GM12878 (cell line): Measurements from ENCODE around the gene TRIM8. TPM values are rescaled to one million over a fixed set of nuclear protein-coding genes. Genes with fewer than 3 reads are reported as not detected.

Experiments used
- ATAC-seq: fragments of 200-7000 bp; cut with Tn5 transposase; 3 replicates; pipeline ENCODE4 v1.9.1; 2020; ENCODE audit warnings: mild to moderate bottlenecking, moderate library complexity
- BruUV-seq: library from RNA; stranded (reverse); fragments of 400-500 nt; replicated peaks from 2 replicates; lab custom pipeline; 2021; lab: Mats Ljungman, UMichigan
- CTCF ChIA-PET: fragments of 300-600 bp; sonication (Branson Sonifier 250); formaldehyde crosslinking; extraction: SDS; loops from one replicate; lab custom pipeline; 2021; ENCODE audit warnings: inconsistent platforms; lab: Yijun Ruan, JAX
- POLR2A ChIA-PET: fragments of 350-600 bp; formaldehyde crosslinking; extraction: SDS; loops from one replicate; lab custom pipeline; 2021; ENCODE audit warnings: inconsistent platforms; lab: Charles Lee
- RAD21 ChIA-PET: fragments of 300-600 bp; sonication (Branson Sonifier 250); formaldehyde crosslinking; loops from one replicate; lab custom pipeline; 2023; ENCODE audit warnings: antibody characterized with exemption; ENCODE audit not compliant: unreplicated experiment; lab: Charles Lee
- SMC1A ChIA-PET: fragments of 300-600 bp; sonication (Branson Sonifier 250); formaldehyde crosslinking; loops from one replicate; lab custom pipeline; 2023; ENCODE audit not compliant: unreplicated experiment, uncharacterized antibody; lab: Charles Lee
- DNase-seq: peaks from one replicate; pipeline ENCODE4 v3.0.0-alpha.2; 2011; ENCODE audit warnings: low read depth, low spot score
- FAIRE-seq: peaks from 3 replicates; lab custom pipeline; 2011; peaks lifted over from hg19 to GRCh38; lab: Jason Lieb, UNC
- H2AFZ ChIP-seq: 2 replicates; pipeline ENCODE4 v1.6.0; 2011; ENCODE audit warnings: low read depth, low read length, control low read depth; ENCODE audit not compliant: control insufficient read depth
- H3K27ac ChIP-seq: 2 replicates; pipeline ENCODE4 v1.5.1; 2011; ENCODE audit warnings: control low read depth; ENCODE audit not compliant: control insufficient read depth, insufficient read depth
- H3K27me3 ChIP-seq, 2 experiments: replicated peaks in 1 of 2; 2 replicates each; pipeline versions ENCODE4 v1.6.0 to v1.6.1; 2011; ENCODE audit warnings: low read length in 1 of 2; ENCODE audit not compliant: control insufficient read depth in 2 of 2, insufficient read depth in 2 of 2
- H3K36me3 ChIP-seq, 2 experiments: 2 replicates each; pipeline ENCODE4 v1.5.1; 2011; ENCODE audit warnings: low read length in 1 of 2; ENCODE audit not compliant: control insufficient read depth in 2 of 2, insufficient read depth in 2 of 2
- H3K4me1 ChIP-seq: 2 replicates; pipeline ENCODE4 v1.6.1; 2011; ENCODE audit warnings: mild to moderate bottlenecking, low read length, moderate library complexity, mixed read lengths; ENCODE audit not compliant: control insufficient read depth, insufficient read depth
- H3K4me2 ChIP-seq: 2 replicates; pipeline ENCODE4 v1.6.0; 2011; ENCODE audit warnings: control low read depth; ENCODE audit not compliant: control insufficient read depth, insufficient read depth
- H3K4me3 ChIP-seq: fragments of 200-600 bp; sonication (generic); 2 replicates; pipeline ENCODE4 v1.5.1; 2016
- H3K79me2 ChIP-seq: 2 replicates; pipeline ENCODE4 v1.6.0; 2011; ENCODE audit warnings: low read length; ENCODE audit not compliant: control insufficient read depth, insufficient read depth
- H3K9ac ChIP-seq: 2 replicates; pipeline ENCODE4 v1.8.0; 2011; ENCODE audit warnings: low read length, control low read depth, mixed read lengths; ENCODE audit not compliant: control insufficient read depth, insufficient read depth
- H3K9me3 ChIP-seq: replicated peaks from 3 replicates; pipeline ENCODE4 v1.5.1; 2011; ENCODE audit warnings: mild to moderate bottlenecking, low read length; ENCODE audit not compliant: control insufficient read depth, insufficient read depth
- H4K20me1 ChIP-seq: 2 replicates; pipeline ENCODE4 v1.6.0; 2011; ENCODE audit not compliant: control insufficient read depth, insufficient read depth
- BACH1 ChIP-seq: fragments of 450-650 bp; IDR thresholded peaks from 2 replicates; pipeline ENCODE4 v1.6.1; 2017; ENCODE audit warnings: mild to moderate bottlenecking, borderline replicate concordance
- CBX5 ChIP-seq: sonication (generic); IDR thresholded peaks from 2 replicates; pipeline ENCODE4 v1.6.1; 2016; ENCODE audit warnings: low read depth, moderate library complexity, mild to moderate bottlenecking, inconsistent platforms
- EP300 ChIP-seq, 2 experiments: fragments of 150-350 bp in 1 of 2; IDR thresholded peaks; 2 replicates each; pipeline ENCODE4 v1.6.1; 2011 to 2012; ENCODE audit warnings: low read depth in 2 of 2, low read length in 2 of 2, borderline replicate concordance in 1 of 2, improper control_type of control experiment in 1 of 2, inconsistent platforms in 1 of 2; ENCODE audit not compliant: control insufficient read depth in 1 of 2
- HSF1 ChIP-seq: fragments of 150-350 bp; IDR thresholded peaks from 2 replicates; pipeline ENCODE4 v1.6.1; 2014; ENCODE audit warnings: mild to moderate bottlenecking, low read depth, low read length
- MTA3 ChIP-seq: IDR thresholded peaks from 2 replicates; pipeline ENCODE4 v1.6.1; 2012; ENCODE audit warnings: low read length, inconsistent platforms, borderline replicate concordance
- MYB ChIP-seq: fragments of 150-350 bp; IDR thresholded peaks from 2 replicates; pipeline ENCODE4 v1.6.1; 2014; ENCODE audit warnings: mild to moderate bottlenecking, low read depth, low read length, borderline replicate concordance
- NBN ChIP-seq: fragments of 450-650 bp; IDR thresholded peaks from 2 replicates; pipeline ENCODE4 v1.6.1; 2016
- PAX5 ChIP-seq: IDR thresholded peaks from 2 replicates; pipeline ENCODE4 v1.6.1; 2011; ENCODE audit warnings: low read depth, low read length, borderline replicate concordance
- RAD21 ChIP-seq: IDR thresholded peaks from 2 replicates; pipeline ENCODE4 v1.6.1; 2011; ENCODE audit warnings: mild to moderate bottlenecking, low read depth, low read length, moderate library complexity; ENCODE audit not compliant: insufficient read depth
- RB1 ChIP-seq: fragments of 450-650 bp; formaldehyde crosslinking; IDR thresholded peaks from 2 replicates; pipeline ENCODE4 v1.6.1; 2017; ENCODE audit warnings: mild to moderate bottlenecking, borderline replicate concordance
- RELA ChIP-seq: fragments of 450-650 bp; IDR thresholded peaks from 2 replicates; pipeline ENCODE4 v1.8.0; 2014; ENCODE audit warnings: borderline replicate concordance; ENCODE audit not compliant: partially characterized antibody
- SKIL ChIP-seq: fragments of 450-650 bp; IDR thresholded peaks from 2 replicates; pipeline ENCODE4 v1.6.1; 2017; ENCODE audit warnings: mild to moderate bottlenecking, low read depth, inconsistent platforms; ENCODE audit not compliant: poor library complexity, severe bottlenecking
- SREBF1 ChIP-seq: IDR thresholded peaks from 2 replicates; pipeline ENCODE4 v1.6.1; 2012; ENCODE audit warnings: mild to moderate bottlenecking, low read length
- TARDBP ChIP-seq: IDR thresholded peaks from 2 replicates; pipeline ENCODE4 v1.6.1; 2016; ENCODE audit warnings: borderline replicate concordance
- TCF12 ChIP-seq: IDR thresholded peaks from 2 replicates; pipeline ENCODE4 v1.6.1; 2011; ENCODE audit warnings: low read depth, mild to moderate bottlenecking, low read length
- USF1 ChIP-seq: IDR thresholded peaks from 2 replicates; pipeline ENCODE4 v1.6.1; 2011; ENCODE audit warnings: borderline replicate concordance, low read depth, mild to moderate bottlenecking, moderate library complexity, mixed read lengths, low read length; ENCODE audit not compliant: insufficient read depth; ENCODE audit errors: extremely low read length
- ZNF384 ChIP-seq: IDR thresholded peaks from 2 replicates; pipeline ENCODE4 v1.6.1; 2012; ENCODE audit warnings: low read depth, mild to moderate bottlenecking, low read length, improper control_type of control experiment, borderline replicate concordance
- WGBS: methylation state at CpG from one replicate; pipeline ENCODE4 v1.1.6; 2016; ENCODE audit warnings: low lambda C conversion rate; ENCODE audit not compliant: insufficient replicate concordance, insufficient coverage; ENCODE audit errors: missing lambda C conversion rate; 5-methylcytosine and 5-hydroxymethylcytosine counted together
- in situ Hi-C: fragments of 300-500 bp; cut with MboI; formaldehyde crosslinking; loops from 9 replicates; pipeline ENCODE4 v1.14.3; 2018; ENCODE audit warnings: mixed read lengths
- intact Hi-C: fragments of 100-400 bp; cut with micrococcal nuclease; formaldehyde crosslinking; loops from one replicate; pipeline ENCODE4 v1.14.2; 2022; ENCODE audit not compliant: unreplicated experiment
- polyA plus RNA-seq, 11 experiments: library from polyadenylated mRNA; depleted of rRNA in 4 of 11; unstranded in 6 of 11; stranded (reverse) in 5 of 11; fragments of >200 nt; fragmentation: Nextera tagmentation in 4 of 11; fragmentation: Illumina TruSeq in 1 of 11; extraction: Ambion mirVana in 4 of 11; extraction: Trizol in 1 of 11; gene quantifications; 1 replicate in 1 of 11; 2 replicates in 10 of 11; pipeline versions ENCODE4 v1.2.1 to v1.2.3, GENCODE V29; 2011 to 2016; ENCODE audit warnings: inconsistent platforms in 2 of 11, missing spikeins in 2 of 11, low read depth in 1 of 11
- total RNA-seq, 4 experiments: library from RNA; depleted of rRNA in 3 of 4; stranded (reverse); fragments of >200 nt in 3 of 4; fragmentation: Illumina TruSeq in 1 of 4; extraction: Trizol in 1 of 4; gene quantifications; 2 replicates each; pipeline versions ENCODE4 v1.2.1 to v1.2.3, GENCODE V29; 2013 to 2021

The TRIM8 gene
- total and polyA plus RNA-seq, 10 of the 15 experiments (the other 5 are each of a cell fraction or from before 2014, with no cell fraction given): 7.9 to 53.2 (median 24.6) TPM

GRCh38 chr10:102641402-102641801 is 2.9 kb upstream of the TRIM8 start (continued):
- no peak for TF ChIP-seq USF1
- no peak for TF ChIP-seq PAX5
- TF ChIP-seq TARDBP: no peak
- TF ChIP-seq SREBF1: no peak
- TF ChIP-seq HSF1: no peak

GRCh38 chr10:102641880-102642735 is 2.2 kb upstream of the TRIM8 start:
- in situ Hi-C loops: no loop called here
- FAIRE-seq: peak; percentile 99
- TF ChIP-seq RB1 (no peak), MTA3 (no peak), MYB (no peak), ZNF384 (0 out of 2 replicates have a peak, but pooled peaks have one; percentile 13), SKIL (peak; percentile 24), BACH1 (peak; percentile 74; the same call in 1 of the 2 replicates), CBX5 (no peak), RELA (peak; percentile 59), RAD21 (no peak), NBN (no peak), TCF12 (no peak), EP300 (IDR thresholded peaks at IDR 0.05; ENCODE audit: borderline replicate concordance in 1 of 2, control insufficient read depth in 1 of 2, low read depth in 2 of 2, low read length in 2 of 2) (no peak)

More at GRCh38 chr10:102641880-102642735, 2.2 kb upstream of the TRIM8 start:
- peak overlapping the region; percentile 96 for H3K27ac ChIP-seq
- H3K36me3 ChIP-seq: no peaks in the 10 kb centered on the region
- WGBS: 2% methylated on average over 68 of the region's 77 CpGs
- TSS peak; percentile 27 for BruUV-seq
- DNase-seq (peak; percentile 90), ATAC-seq (peak; percentile 69)
- intact Hi-C loops: loop anchor here (10.0 kb wide), 2 partner anchors 247 to 553 kb away; partner anchors contain the start of genes NFKB2 and NT5C2
- peak overlapping the region; percentile 95 for H2AFZ ChIP-seq
- peak overlapping the region; percentile 76 for H3K4me2 ChIP-seq
- peak overlapping the region; percentile 93 for H3K4me3 ChIP-seq
- H3K9me3 ChIP-seq: no peaks in the 10 kb centered on the region
- peaks cover 7% of the 10 kb centered on the region for H3K4me1 ChIP-seq
- H3K79me2 ChIP-seq: peaks cover 47% of the 10 kb centered on the region
- ChIA-PET POLR2A (interaction anchor here (0.5 to 3.6 kb wide), 17 partner anchors 9 to 1601 kb away, joined by 3 to 38 read pairs (median 4); partner anchors contain the start of genes ACTR1A, ARL3, NFKB2 and SFXN2), CTCF (interaction anchor here (0.6 to 1.8 kb wide), 7 partner anchors 27 to 357 kb away, joined by 3 to 9 read pairs (median 4); partner anchors contain the start of genes ARL3 and SFXN2), SMC1A (interaction anchor here (0.7 to 2.2 kb wide), 7 partner anchors 9 to 372 kb away, joined by 3 to 6 read pairs (median 4); partner anchors contain the start of gene FBXL15), RAD21 (interaction anchor here (0.5 to 2.1 kb wide), 13 partner anchors 9 to 746 kb away, joined by 3 to 11 read pairs (median 4); partner anchors contain the start of genes ARL3 and SFXN2)
- H4K20me1 ChIP-seq: no peaks in the 10 kb centered on the region
- peak overlapping the region; percentile 99 for H3K9ac ChIP-seq
- H3K27me3 ChIP-seq: no peaks in the 10 kb centered on the region
